SHP77 treated with DMSO at 0.1 percent for 48 hours (cell line): ENCODE measurements around the gene KLF7.
"Not testable (repeated sequence)": the region's sequence is repeated elsewhere in the genome, so short reads cannot be mapped to it uniquely, and the experiment has no call there.

Experiments
- DNase-seq: peaks from one replicate; lab custom pipeline; 2025; lab: John Stamatoyannopoulos, UW

The KLF7 gene

DNA sequence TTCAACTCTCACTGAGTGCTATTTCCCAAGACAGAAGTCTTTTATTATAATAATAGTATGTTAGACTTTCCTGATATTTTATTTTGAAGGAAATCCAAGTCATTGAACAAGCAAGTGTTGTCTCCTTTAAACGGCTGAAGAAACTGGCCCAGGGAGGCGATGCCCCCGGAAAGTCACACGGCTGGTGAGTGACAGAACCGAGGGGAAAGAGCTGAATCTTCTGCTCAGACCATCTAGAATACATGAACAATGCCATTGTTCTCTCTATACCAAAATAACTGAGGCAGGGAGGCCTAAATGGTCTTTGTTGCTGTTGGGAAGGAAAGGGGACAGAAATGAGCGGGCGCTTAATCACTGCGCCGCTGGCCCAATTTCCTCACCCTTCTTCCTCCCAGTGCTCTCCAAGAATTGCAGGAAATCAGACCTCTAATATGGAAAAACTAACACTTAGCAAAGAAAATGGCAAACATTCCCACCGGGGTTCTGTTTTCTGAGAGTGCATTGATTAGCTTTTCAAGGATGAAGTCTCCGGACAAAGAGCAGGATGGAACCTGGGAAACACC, 101.5 kb downstream of the KLF7 start:
- DNase-seq, result no peak

DNA sequence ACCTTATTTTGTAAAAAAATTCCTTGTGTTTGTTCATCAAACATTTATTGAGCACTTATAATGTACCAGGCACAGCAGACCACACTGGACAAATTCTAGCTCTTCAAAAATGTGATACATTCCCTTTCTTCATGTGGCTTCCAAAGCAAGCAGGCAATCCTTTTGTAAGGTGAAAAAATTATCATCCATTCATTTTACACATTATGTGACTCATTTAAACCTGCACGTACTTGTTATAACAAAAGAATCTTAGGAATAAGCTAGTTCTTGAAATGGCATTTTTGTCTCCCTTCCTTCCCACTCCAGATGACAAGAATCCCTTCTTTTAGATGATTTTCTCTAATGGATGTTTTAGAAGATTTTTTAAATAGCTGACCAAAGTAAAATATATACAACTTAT, 104.6 kb downstream of the KLF7 start:
- DNase-seq, result no peak

DNA sequence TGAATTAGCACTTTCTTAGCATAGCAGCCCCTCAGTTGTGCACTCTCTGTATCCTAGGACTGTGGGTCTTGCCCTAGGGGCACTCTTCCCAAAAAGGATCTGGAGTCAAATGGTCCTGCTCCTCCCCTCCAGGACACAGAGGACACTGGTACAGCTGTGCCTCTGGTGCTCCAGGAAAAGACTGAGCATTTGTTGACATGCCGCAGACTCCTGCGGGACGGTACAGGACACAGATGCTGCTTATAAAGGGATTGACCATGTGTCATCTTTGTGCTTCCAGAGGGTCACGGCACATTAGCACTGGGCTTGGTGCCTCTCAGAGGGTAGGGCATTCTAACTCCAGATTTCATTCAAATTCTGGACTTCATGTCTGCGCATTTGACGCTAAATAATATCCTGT, 110.5 kb downstream of the KLF7 start:
- no peak for DNase-seq

DNA sequence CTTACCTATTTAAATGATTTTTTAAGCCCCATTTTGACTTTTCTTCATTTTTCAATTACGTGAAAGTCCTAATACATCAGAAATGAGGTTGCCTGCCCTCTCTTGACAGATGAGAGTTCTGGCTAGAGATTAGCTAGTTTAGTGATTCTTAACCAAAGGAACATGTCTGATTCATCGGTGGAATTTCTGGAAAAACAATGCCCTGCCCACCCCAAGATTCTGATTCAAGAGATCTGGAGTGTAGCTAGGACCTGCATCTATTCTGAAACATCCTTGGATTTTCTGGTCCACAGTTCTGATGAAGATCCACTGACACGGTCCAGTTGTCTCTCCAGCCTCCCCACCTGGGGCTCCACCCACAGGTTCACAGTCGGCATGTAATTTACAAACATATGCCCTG, 111.2 kb downstream of the KLF7 start:
- no peak for DNase-seq

DNA sequence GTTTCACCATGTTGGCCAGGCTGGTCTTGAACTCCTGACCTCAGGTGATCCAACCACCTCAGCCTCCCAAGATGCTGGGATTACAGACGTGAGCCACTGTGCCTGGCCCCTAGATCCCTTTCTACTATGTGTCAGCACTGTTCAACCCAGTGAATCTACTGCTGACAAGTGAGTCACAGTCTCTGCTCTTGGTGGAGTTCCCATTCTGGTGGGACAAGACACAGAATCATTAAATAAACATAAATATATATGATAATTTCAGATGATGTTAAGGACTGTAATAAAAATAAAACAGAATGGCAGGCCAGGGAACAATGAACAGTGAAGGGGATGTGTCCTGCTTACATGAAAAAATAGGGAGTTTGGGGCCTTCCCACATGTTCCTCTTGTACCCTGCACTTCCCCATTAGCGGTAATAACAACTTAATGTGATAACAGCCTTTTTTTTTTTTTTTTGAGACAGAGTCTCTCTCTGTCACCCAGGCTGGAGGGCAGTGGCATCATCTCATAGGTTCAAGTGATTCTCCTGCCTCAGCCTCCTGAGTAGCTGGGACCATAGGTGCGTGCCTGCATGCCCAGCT, 114.3 kb downstream of the KLF7 start:
- DNase-seq, result no peak

DNA sequence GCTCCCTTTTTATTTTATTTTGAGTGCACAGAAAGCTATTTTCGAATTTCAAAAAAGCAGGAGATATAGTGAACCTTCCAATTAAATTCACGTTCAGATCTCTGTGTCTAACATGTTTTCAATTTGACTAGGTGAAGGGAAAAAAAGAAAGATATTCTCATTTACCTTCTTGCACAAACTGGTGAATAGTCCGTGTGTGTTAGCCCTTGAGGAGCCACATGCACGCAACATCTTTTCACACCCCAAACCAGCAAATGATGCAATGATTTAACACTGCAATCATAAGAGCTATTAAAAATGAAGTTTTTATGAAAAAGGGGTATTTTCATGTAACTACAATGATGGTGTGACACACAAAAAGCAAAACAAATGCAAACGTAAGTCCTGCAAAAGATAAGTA, 116.6 kb downstream of the KLF7 start:
- DNase-seq, result no peak

- DNase-seq, result no peak
Observed at GRCh38 chr2:207048416-207048815, 117.3 kb downstream of the KLF7 start.

DNA sequence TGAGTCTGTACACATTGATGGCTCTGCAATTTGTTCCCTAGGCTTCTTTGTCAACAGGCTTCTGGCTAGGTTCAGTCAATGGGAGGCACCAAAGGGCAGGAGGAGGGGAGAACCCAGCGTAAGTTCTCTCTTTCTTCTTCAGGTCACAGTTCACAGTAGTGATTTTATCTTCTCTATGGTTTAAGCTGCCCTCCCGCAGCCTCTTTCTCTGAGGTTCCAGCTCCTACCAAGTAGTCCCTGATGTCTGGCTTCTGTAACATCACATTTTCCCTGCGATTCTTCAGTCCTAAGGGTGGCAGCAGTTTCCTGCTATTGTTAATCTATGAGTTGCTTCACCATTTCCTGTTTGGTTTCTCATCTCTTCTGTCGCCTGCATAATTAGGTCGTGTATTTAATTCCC, 119.0 kb downstream of the KLF7 start:
- DNase-seq, result no peak

- no peak for DNase-seq
Observed at GRCh38 chr2:207045531-207045930, 120.2 kb downstream of the KLF7 start.

- DNase-seq, result no peak
Observed at GRCh38 chr2:207044379-207045362, 121.1 kb downstream of the KLF7 start.

- DNase-seq, result no peak
Observed at GRCh38 chr2:207042841-207043240, 122.9 kb downstream of the KLF7 start.

GRCh38 chr2:207041786-207042554, 123.8 kb downstream of the KLF7 start:
- DNase-seq, result no peak

DNA sequence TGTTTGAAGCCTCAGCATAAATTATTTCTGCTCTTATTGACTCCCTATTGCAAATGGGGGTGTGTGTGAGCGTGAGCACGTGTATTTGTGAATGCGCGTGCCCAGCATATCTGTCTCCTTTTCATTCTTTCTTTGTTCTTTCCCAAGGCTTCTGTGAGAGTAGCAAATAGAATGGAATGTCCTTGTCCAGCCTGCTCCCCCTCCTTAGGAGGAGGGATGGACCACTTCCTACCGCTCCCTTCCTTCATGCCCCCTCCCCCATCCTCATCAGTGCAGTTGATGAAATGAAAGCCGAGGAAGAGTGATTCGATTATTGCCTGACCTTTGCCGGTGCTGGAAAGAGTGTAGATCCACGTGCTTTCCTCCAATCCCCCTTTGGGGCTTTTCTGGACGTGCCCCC, 124.5 kb downstream of the KLF7 start:
- DNase-seq, result no peak

GRCh38 chr2:207040696-207041095, 125.1 kb downstream of the KLF7 start:
- no peak for DNase-seq

- DNase-seq, result peak; percentile 68
Observed at GRCh38 chr2:207039225-207039624, 126.5 kb downstream of the KLF7 start.

DNA sequence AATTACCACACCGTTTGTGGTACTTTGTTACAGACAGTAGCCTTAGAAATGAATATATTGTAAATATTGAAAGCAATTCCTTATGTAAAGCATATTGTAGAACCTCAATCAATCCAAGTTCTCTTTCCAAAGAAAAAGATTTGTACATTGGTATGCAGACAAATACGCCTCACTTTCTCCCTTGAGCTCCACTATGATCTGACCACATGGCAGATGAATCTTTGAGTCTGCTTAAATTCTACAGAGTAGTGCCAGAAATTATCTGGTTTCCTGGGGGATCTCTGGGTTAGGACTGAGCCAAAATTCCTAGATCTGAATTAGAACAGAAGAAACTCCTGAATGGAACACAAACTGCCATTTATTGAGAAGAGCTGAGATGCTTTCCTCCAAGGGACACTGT, 127.4 kb downstream of the KLF7 start:
- DNase-seq, result no peak

DNA sequence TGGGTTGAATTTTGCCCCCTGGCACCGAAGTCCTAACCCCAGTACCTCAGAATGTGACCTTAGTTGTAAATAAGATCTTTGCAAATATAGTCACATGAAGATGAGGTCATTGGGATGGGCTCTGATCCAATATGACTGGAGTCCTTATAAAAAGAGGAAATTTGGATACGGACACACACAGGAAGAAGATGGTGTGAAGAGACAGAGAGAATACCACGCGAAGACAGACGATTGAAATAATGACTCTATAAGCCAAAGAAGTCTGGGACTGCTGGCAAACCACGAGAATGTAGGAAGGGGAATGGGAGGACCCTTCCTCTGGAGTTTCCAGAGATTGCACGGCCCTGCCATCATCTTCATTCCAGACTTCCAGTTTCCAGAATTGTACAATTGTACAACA, 127.9 kb downstream of the KLF7 start:
- no peak for DNase-seq

- DNase-seq, result not testable (repeated sequence)
Observed at GRCh38 chr2:207037023-207037422, 128.7 kb downstream of the KLF7 start.

- DNase-seq, result no peak
Observed at GRCh38 chr2:207035875-207036274, 129.9 kb downstream of the KLF7 start.

GRCh38 chr2:207032490-207032889, 133.3 kb downstream of the KLF7 start:
- no peak for DNase-seq
